Measurements from ENCODE around the gene TRAF3.
A peak's percentile ranks its signal among the peaks of the same experiment; 100 is the strongest.
"Not testable (repeated sequence)": the region's sequence is repeated elsewhere in the genome, so short reads cannot be mapped to it uniquely, and the experiment has no call there.

The TRAF3 gene

DNA sequence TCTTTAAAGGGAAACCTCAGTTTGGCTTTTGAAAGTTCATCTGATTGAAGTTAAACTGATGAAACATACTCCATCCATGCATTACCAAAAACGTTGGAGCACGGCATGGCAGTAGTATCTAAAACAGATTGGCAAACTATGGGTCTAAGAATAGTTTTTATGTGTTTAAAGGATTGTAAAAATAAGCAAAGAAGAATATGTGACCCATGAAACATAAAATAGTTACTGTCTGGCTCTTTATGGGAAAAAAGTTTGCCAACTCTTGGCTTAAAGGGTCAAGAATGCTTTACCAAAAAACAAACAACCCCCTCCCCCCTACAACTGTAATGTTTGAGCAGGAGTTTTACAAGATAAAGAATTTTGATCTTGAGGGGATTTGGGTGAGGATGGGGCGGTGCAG is 32.6 kb downstream of the TRAF3 start:
- DNase-seq, result no peak

- DNase-seq, result no peak
These were observed 33.3 kb downstream of the TRAF3 start for GRCh38 chr14:102810523-102810922.

- no peak for DNase-seq
These were observed 34.2 kb downstream of the TRAF3 start for GRCh38 chr14:102811254-102811963.

DNA sequence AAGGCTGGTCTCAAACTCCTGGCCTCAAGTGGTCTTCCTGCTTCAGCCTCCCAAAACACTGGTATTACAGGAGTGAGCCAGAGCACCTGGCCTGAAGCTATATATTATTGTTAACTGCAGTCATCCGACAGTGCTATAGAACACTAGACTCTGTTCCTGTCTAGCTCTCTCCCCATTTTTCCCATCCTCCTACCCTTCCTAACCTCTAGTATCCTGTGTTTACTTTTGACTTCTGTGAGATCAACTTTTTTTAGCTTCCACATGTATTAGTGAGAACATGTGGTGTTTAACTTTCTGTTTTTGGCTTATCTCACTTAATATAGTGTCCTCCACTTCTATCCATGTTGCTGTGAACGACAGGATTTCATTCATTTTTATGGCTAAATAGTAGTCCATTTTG is 34.7 kb downstream of the TRAF3 start:
- no peak for DNase-seq

DNA sequence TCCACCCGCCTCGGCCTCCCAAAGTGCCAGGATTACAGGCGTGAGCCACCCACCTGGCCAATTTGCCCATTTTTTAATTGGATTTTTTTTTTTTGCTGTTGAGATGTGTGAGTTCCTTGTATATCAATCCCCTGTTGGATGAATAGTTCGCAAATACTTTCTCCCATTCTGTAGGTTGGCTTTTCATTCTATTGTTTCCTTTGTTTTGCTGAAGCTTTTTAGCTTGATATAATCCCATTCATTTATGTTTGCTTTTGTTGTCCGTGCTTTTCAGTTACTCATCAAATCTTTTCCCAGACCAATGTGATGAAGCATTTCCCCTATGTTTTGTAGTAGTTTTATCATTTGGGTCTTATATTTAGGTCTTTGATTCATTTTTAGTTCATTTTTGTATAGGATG is 36.4 kb downstream of the TRAF3 start:
- no peak for DNase-seq

- DNase-seq, result no peak
These were observed 40.1 kb downstream of the TRAF3 start for GRCh38 chr14:102817318-102817717.

DNA sequence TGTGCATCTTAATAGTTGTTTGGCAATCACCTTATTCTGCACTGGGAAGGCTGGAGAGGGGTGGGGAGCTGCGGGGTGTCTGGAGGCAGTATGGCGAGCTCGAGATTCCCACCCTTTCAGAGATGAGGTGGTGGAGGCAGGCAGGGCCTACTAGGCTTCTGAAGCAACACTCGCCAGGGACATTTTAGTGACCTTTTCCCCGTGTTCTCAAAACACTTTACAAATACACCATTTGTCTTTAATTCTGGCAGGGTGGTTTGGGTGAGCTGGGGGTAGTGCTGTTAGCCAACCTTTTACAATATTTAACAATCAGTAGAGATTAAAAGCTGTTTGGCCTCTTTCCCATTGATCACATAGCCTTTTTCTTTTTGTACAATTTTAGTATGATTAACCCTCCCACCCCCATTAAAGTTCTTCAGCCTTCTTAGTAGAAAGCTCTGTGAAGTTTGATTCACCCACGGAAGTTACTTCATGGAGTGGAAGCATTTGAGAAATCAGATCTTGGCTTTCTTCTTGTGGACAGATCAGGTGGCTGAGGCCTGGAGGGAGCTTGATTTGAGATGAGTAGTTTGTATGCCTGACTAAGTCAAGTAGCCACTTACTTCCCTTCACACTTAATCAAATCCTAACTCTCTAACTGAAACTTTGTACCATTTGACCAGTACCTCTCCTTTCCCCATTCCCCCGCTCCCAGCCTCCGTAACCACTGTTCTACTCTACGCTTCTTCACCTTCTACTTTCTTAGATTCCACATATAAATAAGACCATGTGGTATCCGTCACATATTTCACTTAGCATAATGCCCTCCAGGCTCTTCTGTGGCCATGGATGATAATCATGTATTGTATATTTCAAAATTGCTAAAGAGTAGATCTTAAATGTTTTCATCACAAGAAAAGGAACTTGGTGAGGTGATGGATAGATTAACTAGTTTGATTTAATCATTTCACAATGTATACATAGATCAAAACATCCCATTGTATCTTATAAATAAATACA is 41.0 kb downstream of the TRAF3 start:
- DNase-seq, result no peak

DNA sequence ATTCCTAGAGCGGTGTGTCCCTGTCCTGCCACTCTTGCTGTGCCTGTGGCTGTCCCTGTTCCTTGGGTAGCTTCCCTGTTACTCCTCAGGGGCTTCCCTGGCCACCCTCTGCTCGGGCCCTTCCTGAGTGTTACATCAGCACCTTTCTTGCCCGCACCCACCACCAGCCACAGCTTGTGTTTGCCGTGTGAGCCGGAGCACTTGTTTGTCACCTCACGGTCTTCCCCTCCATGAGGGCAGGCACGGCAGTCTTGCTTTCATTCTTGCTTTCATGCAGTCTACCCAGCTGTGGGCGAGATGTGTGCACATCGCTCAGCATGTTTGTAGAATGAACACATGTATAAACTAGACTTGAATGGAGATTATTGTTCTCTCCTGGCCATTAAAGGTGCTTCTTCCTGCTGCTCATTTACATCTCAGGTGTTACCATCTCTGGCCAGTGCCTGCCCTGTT is 42.0 kb downstream of the TRAF3 start:
- DNase-seq, result peak; percentile 18

DNA sequence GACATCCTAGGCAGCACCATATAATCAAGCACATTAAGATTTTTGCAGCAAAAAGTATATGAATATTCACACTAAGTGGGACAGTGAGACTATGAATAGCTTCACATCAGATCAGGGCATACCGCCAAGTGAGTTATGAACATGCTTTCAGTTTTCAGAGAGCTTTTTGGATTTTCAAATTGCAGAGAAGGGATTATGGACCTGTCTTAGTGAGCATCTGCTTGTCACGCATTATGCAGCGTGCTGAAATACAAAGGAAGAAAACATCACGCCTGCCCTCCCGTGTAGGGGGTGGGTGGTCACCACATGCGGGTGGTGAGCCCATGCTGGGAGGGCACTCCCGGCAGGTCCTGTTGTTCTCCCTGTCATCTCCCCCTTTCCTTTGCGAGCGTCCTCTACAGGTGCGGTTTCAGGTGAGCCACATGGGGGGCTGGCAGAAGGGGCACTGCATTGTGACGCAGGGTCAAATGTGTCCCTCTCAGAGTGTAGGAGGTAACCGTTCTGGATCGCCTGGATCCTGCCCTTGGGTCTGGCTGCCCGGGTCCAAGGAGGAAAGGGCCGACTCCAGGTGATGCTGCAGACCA is 42.6 kb downstream of the TRAF3 start:
- no peak for DNase-seq

- no peak for DNase-seq
These were observed 44.0 kb downstream of the TRAF3 start for GRCh38 chr14:102821252-102821651.

DNA sequence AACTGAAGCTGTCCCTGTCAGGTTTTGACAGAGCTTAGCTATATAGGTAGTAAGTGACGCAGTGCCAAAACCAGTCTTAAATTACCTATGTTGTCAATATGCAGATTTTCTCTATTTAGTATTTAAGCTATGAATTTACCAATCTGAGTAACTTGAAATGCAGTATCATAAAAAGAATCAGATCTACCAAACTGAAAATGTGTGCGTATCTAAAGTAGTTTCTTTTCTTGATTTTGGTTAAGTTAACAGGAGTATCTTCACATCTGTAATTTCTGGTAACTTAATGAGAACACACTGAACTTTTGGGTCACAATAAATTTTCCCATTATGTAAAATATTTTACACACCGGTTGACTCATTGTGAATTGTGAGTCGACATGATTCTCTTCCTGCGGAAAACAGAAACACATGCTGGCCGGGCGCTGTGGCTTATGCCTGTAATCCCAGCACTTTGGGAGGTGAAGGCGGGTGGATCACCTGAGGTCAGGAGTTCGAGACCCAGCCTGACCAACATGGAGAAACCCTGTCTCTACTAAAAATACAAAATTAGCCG is 45.1 kb downstream of the TRAF3 start:
- no peak for DNase-seq

DNA sequence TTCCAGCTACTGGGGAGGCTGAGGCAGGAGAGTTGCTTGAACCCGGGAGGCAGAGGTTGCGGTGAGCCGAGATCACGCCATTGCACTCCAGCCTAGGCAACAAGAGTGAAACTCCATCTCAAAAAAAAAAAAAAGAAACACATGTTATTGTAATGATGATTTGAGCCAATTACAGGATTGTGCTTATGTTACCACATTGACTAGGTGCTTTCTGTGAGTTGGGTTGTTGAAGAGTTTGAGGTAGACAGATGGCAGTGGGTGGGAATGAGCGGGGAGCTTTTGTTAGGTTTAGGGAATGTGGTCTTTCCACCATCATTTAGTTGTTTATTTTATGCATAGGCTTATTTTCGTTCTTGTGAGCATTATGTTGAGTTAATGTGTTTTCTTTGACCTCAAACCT is 45.6 kb downstream of the TRAF3 start:
- DNase-seq, result not testable (repeated sequence)

GRCh38 chr14:102823546-102823945 is 46.3 kb downstream of the TRAF3 start:
- DNase-seq, result no peak

GRCh38 chr14:102824832-102825231 is 47.6 kb downstream of the TRAF3 start:
- no peak for DNase-seq

DNA sequence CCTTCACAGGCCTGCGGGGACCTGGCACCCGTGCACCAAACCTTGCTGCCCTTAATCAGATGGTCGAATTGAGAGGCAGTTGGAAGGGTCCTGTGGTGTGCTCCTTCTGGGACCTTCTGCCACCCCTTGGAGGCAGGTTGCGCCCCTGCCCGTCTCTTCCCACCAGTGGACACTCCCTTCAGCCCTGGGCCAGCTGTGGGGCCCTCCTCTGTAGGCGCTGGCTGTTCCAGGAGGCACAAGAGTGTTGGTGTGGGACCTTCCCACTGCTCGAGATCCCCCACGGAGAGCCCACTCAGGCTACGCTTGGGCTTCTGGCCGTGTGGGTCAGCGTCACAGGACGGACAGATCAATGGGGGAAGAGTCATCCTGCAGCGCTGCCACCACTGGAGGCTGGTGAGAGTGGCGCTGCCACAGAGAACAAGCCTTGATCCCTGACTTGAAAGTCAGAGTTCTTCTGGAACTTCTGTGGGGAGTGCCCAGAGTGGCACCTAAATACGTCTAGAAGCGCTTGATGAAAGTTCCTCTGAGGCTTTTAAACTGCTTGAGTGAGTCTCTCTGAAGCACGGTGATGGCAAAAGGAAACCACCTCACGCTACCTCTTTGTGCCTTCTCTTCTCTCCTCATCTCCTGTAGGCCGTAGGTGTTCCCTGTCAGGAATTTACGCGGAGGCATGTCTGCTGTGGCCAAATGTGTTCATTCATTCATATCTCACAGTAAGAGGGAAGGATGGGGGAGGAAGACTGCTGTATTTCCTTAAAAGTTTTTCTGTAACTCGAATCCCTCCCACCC is 48.3 kb downstream of the TRAF3 start:
- no peak for DNase-seq

- no peak for DNase-seq
These were observed 48.9 kb downstream of the TRAF3 start for GRCh38 chr14:102826161-102826560.

- no peak for DNase-seq
These were observed 49.8 kb downstream of the TRAF3 start for GRCh38 chr14:102826751-102827675.

GRCh38 chr14:102827716-102828115 is 50.5 kb downstream of the TRAF3 start:
- DNase-seq, result no peak

GRCh38 chr14:102828151-102828550 is 50.9 kb downstream of the TRAF3 start:
- no peak for DNase-seq

DNA sequence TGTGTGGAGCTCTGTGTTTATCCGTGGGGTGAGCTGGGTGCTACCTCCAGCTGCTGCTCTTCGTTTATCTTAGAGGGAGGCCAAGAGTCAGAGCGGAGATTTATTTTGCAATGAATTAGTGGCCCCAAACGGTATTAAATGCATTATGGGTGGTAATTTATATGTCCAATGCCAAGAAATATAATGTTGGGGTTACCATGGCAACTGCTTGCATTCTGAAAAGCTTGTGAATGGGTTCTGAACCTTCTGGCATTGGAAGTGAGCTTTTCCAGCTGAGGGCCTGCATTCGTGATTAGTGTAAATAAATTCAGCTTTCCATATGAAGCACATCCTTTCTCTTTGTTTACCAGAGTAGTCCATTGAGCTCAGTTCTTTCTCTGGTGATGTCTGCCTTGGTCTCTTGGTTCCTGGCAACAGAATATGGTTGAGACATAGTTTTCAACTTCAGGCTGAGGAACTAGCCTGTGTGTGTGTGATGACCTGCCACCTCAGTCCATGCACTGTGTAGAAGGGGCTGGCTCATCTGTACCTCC is 51.8 kb downstream of the TRAF3 start:
- no peak for DNase-seq

DNA sequence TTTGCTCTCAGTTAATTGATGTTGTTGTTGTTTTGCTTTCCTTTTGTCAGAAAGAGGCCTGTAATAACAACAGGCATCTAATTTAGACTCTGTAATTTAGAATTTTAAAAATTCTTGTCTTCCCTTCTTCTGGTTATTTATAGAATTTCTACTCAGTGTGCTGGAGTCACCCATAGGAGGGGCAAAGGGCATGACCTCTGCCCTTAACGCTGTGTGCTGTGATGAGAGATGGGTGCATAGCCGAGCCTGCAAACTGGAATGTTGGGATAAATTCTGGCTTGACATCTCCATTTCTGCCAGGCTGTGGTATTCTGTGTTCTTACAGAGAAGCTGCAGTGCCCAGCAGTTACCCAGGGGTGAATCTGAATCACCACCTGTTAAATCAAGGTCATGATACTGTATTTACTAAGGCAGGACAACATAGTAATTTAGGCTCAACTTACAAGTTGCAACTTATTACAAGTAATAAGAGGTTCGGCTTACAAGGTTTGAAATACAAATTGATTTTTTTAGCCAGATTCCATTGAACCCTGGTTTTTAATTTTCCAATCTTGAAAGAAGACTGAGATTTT is 53.3 kb downstream of the TRAF3 start:
- DNase-seq, result no peak
